ENCODE data around the gene PCDHGC3.

GRCh38 chr5:141439411-141440141 lies 36.2 kb upstream of the PCDHGC3 start:
- TF ChIP-seq EZH2 (IDR thresholded peaks at IDR 0.05; ENCODE audit: borderline replicate concordance, low read depth, low read length, poor library complexity, severe bottlenecking): no peak
- no peak for TF ChIP-seq CTCF (conservative IDR thresholded peaks at IDR 0.05; ENCODE audit: low read depth, low read length)

Measured in A673 (cell line).